ENCODE measurements around the gene GRB10.

The GRB10 gene

DNA sequence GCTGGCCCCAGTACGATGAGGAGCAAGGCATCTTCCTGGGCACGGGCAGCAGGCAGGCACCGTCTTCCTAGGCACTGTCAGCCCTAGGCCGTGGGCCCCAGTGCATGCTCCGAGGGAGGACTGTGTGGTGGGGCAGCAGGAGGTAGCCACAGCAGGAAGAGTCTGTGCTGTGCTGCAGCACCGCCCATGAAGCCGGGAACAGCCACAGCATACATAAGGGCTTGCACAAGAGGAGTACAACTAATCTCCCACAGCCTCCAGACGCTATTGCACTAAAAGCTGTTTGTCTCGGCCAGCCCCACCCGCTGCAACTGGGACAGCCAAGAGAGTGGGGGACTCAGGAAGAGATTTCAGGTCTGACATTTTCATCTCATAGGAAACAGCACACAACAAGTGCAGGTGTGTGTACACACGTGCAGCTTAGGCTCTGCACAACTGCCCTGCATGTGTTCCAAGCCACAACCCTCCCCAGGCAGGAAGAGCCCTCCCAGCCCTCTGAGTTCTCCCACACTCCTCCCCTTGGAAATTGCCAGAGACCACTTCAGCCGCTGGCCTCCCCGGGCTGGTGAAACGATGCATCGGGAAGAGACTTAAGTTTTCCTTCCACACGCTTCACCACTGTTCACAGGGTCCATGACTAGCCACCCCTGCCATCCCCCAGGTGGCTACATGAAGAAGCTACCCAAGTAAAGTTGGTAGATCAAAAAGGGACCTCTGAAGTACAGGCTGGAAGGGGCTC, 129.4 kb downstream of the GRB10 start:
- Histone ChIP-seq H3K9ac (no peak overlapping the region), H2AFZ (ENCODE audit: low read depth) (no peak overlapping the region), H3K4me3 (IDR thresholded peaks at IDR 0.05; ENCODE audit: insufficient read depth, low read depth, low read length) (no peak overlapping the region), H3K4me2 (no peak overlapping the region), H3K27me3 (ENCODE audit: insufficient read depth, low read depth) (no peaks in the 10 kb centered on the region), H3K79me2 (ENCODE audit: insufficient read depth, low read depth) (no peaks in the 10 kb centered on the region), H3K27ac (no peak overlapping the region), H3K4me1 (ENCODE audit: low read depth, poor library complexity, severe bottlenecking) (peaks cover 5% of the 10 kb centered on the region), H3K36me3 (ENCODE audit: insufficient read depth) (no peaks in the 10 kb centered on the region), H4K20me1 (ENCODE audit: insufficient read depth) (no peaks in the 10 kb centered on the region)
- TF ChIP-seq, protein P1, sequence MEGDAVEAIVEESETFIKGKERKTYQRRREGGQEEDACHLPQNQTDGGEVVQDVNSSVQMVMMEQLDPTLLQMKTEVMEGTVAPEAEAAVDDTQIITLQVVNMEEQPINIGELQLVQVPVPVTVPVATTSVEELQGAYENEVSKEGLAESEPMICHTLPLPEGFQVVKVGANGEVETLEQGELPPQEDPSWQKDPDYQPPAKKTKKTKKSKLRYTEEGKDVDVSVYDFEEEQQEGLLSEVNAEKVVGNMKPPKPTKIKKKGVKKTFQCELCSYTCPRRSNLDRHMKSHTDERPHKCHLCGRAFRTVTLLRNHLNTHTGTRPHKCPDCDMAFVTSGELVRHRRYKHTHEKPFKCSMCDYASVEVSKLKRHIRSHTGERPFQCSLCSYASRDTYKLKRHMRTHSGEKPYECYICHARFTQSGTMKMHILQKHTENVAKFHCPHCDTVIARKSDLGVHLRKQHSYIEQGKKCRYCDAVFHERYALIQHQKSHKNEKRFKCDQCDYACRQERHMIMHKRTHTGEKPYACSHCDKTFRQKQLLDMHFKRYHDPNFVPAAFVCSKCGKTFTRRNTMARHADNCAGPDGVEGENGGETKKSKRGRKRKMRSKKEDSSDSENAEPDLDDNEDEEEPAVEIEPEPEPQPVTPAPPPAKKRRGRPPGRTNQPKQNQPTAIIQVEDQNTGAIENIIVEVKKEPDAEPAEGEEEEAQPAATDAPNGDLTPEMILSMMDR (conservative IDR thresholded peaks at IDR 0.05; ENCODE audit: low read depth, low read length): no peak

- TF ChIP-seq, protein P1 (conservative IDR thresholded peaks at IDR 0.05; ENCODE audit: low read depth, low read length): no peak
- no peak overlapping the region for H3K4me3 ChIP-seq (IDR thresholded peaks at IDR 0.05; ENCODE audit: insufficient read depth, low read depth, low read length)
- H3K36me3 ChIP-seq (ENCODE audit: insufficient read depth): no peaks in the 10 kb centered on the region
- H3K4me1 ChIP-seq (ENCODE audit: low read depth, poor library complexity, severe bottlenecking): peaks cover 3% of the 10 kb centered on the region
- no peak overlapping the region for H3K9ac ChIP-seq
- no peaks in the 10 kb centered on the region for H3K79me2 ChIP-seq (ENCODE audit: insufficient read depth, low read depth)
- no peaks in the 10 kb centered on the region for H4K20me1 ChIP-seq (ENCODE audit: insufficient read depth)
- no peak overlapping the region for H3K27ac ChIP-seq
- no peaks in the 10 kb centered on the region for H3K27me3 ChIP-seq (ENCODE audit: insufficient read depth, low read depth)
- no peak overlapping the region for H3K4me2 ChIP-seq
- H2AFZ ChIP-seq (ENCODE audit: low read depth): no peak overlapping the region
Observed at GRCh38 chr7:50652400-50653125, 130.1 kb downstream of the GRB10 start.

DNA sequence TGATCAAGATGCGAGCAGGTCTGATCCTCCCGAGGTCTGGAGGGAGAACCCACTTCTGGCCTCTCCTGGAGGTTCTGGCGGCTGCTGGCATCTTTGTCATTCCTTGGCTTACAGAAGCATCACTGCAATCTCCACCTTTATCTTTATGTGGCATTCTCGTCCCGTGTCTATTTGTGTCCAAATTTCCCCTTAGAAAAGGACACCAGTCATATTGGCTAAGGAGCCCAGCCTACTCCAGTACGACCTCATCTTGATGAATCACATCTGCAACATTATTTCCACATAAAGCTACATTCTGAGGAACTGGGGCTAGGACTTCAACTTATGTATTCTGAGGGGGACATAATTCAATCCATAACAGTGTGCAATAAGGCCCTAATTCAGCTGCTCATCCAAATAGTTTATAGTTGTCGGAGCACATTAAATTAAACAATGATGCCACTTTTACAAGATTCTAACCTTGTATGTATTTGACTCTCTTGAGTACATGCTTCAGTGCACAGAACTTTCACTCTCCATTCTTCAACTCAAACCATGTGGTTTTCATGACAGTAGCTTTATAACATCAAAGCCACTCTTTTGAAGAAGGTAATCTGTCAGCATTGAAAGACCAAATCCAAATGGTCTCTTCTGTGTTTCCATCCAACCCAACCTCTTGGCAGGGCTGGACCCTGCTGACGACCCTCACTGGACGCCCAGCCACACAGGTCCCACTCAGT, 131.3 kb downstream of the GRB10 start:
- H2AFZ ChIP-seq (ENCODE audit: low read depth): no peak overlapping the region
- H3K9ac ChIP-seq: no peak overlapping the region
- H3K4me1 ChIP-seq (ENCODE audit: low read depth, poor library complexity, severe bottlenecking): no peaks in the 10 kb centered on the region
- H3K79me2 ChIP-seq (ENCODE audit: insufficient read depth, low read depth): no peaks in the 10 kb centered on the region
- no peaks in the 10 kb centered on the region for H3K36me3 ChIP-seq (ENCODE audit: insufficient read depth)
- H3K4me3 ChIP-seq (IDR thresholded peaks at IDR 0.05; ENCODE audit: insufficient read depth, low read depth, low read length): no peak overlapping the region
- no peaks in the 10 kb centered on the region for H3K27me3 ChIP-seq (ENCODE audit: insufficient read depth, low read depth)
- no peak overlapping the region for H3K4me2 ChIP-seq
- TF ChIP-seq, protein P1 (conservative IDR thresholded peaks at IDR 0.05; ENCODE audit: low read depth, low read length): no peak
- no peak overlapping the region for H3K27ac ChIP-seq
- H4K20me1 ChIP-seq (ENCODE audit: insufficient read depth): no peaks in the 10 kb centered on the region

DNA sequence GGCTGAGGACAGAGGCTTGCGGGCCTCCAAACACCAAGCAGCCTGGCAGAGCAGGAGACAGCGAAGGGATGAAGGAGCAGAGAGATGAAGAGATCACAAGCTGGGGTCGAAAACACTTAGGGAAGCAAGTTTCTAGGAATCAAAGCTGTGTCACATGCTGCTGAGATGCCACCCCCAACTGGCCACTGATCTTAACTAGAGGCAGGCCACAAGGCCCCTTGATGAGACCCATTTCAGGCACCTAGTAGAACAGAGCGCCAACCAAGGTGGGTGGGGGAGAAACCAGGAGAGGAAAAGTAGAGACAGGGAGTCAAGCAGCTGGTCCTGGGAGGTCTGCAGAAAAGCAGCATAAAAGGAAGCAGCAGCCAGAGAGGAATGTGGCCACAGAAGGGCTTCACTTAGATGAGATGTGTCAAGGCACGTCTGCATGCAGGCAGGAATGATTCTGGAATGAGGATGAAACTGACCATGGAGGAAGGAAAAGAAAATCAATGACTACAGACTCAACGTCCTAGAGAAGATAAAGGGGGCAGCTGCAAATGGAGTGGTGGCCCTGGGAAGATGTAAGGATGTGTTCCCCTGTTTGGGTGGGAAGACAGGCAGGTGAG, 132.5 kb downstream of the GRB10 start:
- TF ChIP-seq, protein P1 (conservative IDR thresholded peaks at IDR 0.05; ENCODE audit: low read depth, low read length): no peak

More for the DNA sequence above, 132.5 kb downstream of the GRB10 start:
- Histone ChIP-seq H2AFZ (ENCODE audit: low read depth) (no peak overlapping the region), H3K79me2 (ENCODE audit: insufficient read depth, low read depth) (no peaks in the 10 kb centered on the region), H3K4me2 (no peak overlapping the region), H3K4me1 (ENCODE audit: low read depth, poor library complexity, severe bottlenecking) (no peaks in the 10 kb centered on the region), H3K9ac (no peak overlapping the region), H3K27ac (no peak overlapping the region), H4K20me1 (ENCODE audit: insufficient read depth) (no peaks in the 10 kb centered on the region), H3K27me3 (ENCODE audit: insufficient read depth, low read depth) (no peaks in the 10 kb centered on the region), H3K36me3 (ENCODE audit: insufficient read depth) (no peaks in the 10 kb centered on the region), H3K4me3 (IDR thresholded peaks at IDR 0.05; ENCODE audit: insufficient read depth, low read depth, low read length) (no peak overlapping the region)
